Stimulated activated CD8-positive, alpha-beta memory T cell treated with anti-CD3 and anti-CD28 coated beads, Interleukin-15, amount 100 ng/mL, for 48 hours (primary cell): ENCODE results near the gene IRX2.

Experiments
- DNase-seq, 2 donors: peaks; one replicate each; pipeline ENCODE4 v3.0.0-alpha.2; 2020; ENCODE audit warnings: low read depth in 2 of 2

IRX2 gene

GRCh38 chr5:2697041-2697440 is 54.4 kb downstream of the IRX2 start:
- no peak for DNase-seq
